GM12892 (cell line): ENCODE results near the gene TRRAP.

Source experiments
- POLR2A ChIP-seq: IDR thresholded peaks from 2 replicates; pipeline ENCODE4 v1.6.1; 2011; ENCODE audit warnings: low read depth, low read length, control low read depth
- POLR2AphosphoS5 ChIP-seq: IDR thresholded peaks from 2 replicates; pipeline ENCODE4 v1.6.1; 2011; ENCODE audit warnings: low read depth, low read length, control low read depth
- TAF1 ChIP-seq: IDR thresholded peaks from 2 replicates; pipeline ENCODE4 v1.6.1; 2011; ENCODE audit warnings: low read depth, mild to moderate bottlenecking, control low read depth, low read length, borderline replicate concordance

DNA sequence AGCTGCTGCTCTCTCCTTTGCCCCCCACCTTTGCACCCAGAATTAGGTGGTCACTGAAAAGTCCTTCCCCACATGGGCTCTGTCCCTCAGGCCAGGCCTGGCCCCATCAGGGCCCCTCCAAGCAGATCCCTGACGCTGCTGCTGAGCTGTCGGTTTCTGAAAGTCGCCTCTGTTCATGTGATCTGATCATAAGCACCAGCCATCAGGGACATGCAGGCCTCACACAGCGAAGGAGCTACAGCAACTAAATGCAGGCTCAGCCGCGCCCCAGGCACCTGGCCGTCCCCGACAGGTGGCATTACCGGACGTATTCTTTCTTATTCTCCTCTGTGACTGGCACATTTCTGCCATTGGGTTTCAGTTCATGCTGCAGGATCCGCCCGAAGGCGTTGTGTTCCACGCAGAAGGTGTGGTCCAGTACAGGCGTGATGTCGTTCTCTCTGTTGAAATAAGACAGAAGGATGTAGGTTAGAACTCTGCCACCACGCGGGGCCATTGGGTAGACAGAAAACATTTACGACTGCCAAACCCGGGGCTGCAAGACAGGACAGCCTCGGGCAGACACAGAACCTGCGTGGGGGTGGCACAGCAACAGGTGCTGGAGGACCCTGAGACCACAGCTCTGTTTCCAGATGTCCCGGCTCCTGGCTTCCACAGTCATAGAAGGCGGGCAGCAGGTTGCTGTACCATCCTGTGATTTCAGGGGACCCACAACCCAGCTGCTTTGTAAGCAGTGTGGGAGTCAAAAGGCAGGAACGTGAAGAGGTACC, 159.9 kb downstream of the TRRAP start:
- TF ChIP-seq TAF1 (no peak), POLR2AphosphoS5 (no peak), POLR2A (no peak)
